Gastrocnemius medialis (tissue), 4 donors: ENCODE data around the gene CSRNP3.

Experiments
- POLR2A ChIP-seq, 2 donors: fragments of 450-650 bp; IDR thresholded peaks; one replicate each; pipeline ENCODE4 v1.6.1; 2017; ENCODE audit warnings: antibody characterized with exemption in 2 of 2, mild to moderate bottlenecking in 2 of 2, moderate library complexity in 2 of 2
- TF ChIP-seq, protein P1 (sequence below), 5 experiments: fragments of 450-650 bp in 3 of 5; fragments of 200-600 bp in 2 of 5; sonication (generic) in 2 of 5; IDR thresholded peaks in 4 of 5; conservative IDR thresholded peaks in 1 of 5; 1 replicate in 4 of 5; 2 replicates in 1 of 5; pipeline ENCODE4 v1.5.1; 2016 to 2019; ENCODE audit warnings: antibody characterized with exemption in 5 of 5, mild to moderate bottlenecking in 3 of 5, moderate library complexity in 3 of 5

DNA sequence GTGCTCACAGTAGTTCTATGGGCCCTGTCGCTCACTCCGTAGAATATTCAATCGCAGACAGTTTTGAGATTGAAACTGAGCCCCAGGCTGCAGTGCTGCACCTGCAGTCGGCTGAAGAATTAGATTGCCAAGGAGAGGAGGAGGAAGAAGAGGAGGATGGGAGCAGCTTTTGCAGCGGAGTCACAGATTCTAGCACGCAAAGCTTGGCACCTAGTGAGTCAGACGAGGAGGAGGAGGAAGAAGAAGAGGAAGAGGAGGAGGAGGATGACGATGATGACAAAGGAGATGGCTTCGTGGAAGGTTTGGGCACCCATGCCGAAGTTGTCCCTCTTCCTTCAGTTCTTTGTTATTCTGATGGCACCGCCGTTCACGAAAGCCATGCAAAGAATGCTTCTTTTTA lies 209.4 kb downstream of the CSRNP3 start:
- TF ChIP-seq POLR2A (IDR thresholded peaks at IDR 0.05): no peak
- TF ChIP-seq, protein P1, sequence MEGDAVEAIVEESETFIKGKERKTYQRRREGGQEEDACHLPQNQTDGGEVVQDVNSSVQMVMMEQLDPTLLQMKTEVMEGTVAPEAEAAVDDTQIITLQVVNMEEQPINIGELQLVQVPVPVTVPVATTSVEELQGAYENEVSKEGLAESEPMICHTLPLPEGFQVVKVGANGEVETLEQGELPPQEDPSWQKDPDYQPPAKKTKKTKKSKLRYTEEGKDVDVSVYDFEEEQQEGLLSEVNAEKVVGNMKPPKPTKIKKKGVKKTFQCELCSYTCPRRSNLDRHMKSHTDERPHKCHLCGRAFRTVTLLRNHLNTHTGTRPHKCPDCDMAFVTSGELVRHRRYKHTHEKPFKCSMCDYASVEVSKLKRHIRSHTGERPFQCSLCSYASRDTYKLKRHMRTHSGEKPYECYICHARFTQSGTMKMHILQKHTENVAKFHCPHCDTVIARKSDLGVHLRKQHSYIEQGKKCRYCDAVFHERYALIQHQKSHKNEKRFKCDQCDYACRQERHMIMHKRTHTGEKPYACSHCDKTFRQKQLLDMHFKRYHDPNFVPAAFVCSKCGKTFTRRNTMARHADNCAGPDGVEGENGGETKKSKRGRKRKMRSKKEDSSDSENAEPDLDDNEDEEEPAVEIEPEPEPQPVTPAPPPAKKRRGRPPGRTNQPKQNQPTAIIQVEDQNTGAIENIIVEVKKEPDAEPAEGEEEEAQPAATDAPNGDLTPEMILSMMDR (IDR thresholded peaks at IDR 0.05 in 4 of 5, conservative IDR thresholded peaks at IDR 0.05 in 1 of 5): no peak
